GM21526 (cell line): Measurements from ENCODE around the gene F13B.
"Not testable (repeated sequence)": the region's sequence is repeated elsewhere in the genome, so short reads cannot be mapped to it uniquely, and the experiment has no call there.

Source experiments
- ATAC-seq: cut with Tn5 transposase; IDR thresholded peaks from one replicate; pipeline ENCODE4 v1.9.1; 2021; ENCODE audit warnings: moderate library complexity; ENCODE audit not compliant: unreplicated experiment, low FRiP score

Gene F13B

DNA sequence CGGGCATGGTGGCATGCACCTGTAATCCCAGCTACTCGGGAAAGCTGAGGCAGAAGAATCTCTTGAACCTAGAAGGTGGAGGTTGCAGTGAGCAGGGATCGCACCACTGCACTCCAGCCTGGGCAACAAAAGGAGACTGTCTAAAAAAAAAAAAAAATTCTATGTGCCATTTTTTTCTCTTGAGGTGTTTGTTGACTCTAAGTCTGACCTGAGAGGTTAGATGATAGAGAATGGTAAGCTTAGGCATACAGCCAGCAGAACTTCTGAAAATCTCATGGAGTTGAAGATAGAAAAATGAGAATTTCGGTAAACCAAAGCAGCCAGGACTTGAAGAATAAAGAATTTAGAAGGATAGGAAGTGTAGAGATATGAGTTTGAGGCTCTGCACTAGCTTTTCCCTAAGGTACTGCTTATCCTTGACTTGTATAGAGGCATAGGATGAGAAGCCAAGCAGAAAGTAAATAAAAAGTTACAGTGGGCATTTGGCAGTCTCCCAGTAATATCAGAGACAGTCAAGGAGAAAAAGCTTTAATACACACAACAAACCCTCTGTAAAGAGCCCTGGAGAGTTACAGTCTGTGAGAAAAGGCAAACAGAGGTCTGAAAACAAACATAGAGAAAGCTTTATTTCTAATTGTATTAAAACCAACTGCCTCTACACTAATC is 24.3 kb downstream of the F13B start:
- ATAC-seq = no peak

DNA sequence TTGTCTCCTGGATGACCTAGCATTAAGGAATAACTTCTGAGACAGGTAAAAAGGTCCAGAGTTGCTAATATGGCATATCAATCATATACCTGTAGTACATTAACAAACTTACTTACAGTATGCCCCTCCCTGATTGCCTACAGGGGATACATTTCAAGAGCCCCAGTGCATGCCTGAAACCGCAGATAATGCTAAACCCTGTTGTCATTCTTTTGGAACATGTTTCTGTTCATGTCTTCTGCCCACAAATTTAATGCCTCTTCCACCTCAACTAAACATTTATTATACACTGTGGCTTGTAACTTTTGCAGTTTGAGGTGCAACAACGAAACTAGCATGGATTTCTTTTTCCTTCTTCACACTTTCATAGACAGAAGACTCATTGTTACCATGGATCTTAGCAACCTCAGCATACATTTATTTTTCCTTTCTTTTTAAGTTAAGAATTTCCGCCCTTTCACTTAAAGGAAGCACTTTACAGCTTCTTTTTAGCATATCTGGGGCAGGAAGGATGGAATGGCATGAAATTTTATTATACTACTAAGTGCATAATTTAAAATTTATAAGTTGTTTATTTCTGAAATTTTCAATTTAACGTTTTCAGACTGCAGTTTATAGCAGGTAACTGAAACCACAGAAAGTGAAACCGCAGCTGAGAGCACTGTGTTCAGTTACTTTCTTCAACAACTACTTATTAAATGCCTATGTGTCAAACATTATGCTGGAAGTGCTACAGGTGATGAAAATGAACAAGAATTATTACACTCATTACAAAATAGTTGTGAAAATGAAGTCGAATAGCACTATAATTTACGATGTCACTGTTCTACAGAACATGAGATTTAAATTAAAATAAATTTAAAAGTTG is 25.3 kb downstream of the F13B start:
- ATAC-seq = peak; percentile 97

DNA sequence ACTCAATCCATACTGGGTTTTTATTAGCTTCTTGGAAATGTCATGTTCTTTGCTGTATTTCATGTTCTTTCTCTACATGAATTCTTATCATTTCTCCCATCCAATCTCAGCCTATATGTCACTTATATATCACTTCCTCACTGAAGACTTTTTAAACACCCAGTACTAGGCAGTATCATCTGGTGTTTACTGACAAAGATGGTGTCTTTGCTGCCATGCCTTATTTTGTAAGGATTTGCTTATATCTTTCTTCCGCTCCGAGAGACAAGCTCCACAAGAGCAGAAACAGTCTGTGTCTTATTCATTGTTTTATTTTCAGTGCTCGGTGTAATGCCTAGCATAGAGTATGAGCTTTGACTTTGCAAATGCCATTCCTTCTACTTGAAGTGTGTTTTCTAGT is 30.2 kb downstream of the F13B start:
- ATAC-seq = no peak

DNA sequence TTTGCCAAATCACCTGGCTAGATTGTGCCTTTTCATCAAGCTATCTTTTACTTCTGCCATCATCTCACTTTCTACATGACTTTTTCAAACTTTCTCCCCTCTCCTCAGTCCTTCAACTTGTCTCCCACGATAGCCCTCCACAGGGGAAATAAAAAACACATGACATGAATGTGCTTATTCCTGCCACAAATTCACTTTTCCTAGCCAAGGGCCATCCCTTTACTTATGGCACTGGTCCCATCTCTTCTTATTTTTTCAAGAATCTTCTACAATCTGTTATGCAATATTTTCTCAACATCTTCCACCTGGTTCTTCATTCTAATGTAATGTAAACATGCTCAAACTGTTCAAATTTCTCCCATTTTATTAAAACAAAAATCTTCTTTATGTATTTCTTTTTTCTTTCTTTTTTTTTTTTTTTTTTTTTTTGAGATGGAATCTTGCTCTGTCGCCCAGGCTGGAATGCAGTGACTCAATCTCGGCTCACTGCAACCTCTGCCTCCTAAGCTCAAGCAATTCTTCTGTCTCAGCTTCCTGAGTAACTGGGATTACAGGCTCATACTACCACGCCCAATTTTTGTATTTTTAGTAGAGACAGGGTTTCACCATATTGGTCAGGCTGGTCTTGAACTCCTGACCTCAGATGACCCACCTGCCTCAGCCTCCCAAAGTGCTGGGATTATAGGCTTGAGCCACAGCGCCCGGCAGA is 32.3 kb downstream of the F13B start:
- not testable (repeated sequence) for ATAC-seq

DNA sequence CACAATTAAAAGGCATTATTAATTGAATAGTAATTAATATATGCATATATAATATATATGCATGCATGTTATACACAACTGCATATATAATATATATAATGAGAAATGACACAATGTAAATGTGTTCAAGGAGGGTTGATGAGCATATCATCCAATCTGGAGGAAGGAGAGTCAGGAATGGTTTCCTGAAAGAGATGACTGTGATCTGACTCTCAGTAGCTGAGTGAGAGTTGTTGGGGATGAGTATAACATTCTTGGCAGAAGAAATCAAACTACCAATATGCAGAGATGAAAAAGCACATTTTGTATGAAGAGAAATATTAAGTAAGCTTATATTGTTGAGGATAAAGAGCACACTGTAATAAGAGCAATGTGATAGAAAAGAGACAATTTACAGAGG is 37.3 kb downstream of the F13B start:
- ATAC-seq = no peak

DNA sequence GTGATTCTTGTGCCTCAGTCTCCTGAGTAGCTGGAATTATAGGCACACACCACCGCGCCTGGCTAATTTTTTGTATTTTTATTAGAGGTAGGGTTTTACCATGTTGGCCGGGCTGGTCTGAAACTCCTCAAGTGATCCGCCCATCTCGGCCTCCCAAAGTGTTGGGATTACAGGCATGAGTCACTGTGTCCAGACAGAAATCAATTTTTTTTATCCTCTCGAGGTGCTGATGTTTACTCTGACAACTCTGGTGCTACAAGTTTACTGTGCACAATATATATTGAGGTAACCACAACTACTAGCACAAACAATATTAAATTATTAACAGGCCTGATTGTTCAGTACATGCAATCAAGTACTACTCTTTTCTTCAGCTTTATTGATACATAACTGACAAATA is 39.7 kb downstream of the F13B start:
- ATAC-seq = no peak

DNA sequence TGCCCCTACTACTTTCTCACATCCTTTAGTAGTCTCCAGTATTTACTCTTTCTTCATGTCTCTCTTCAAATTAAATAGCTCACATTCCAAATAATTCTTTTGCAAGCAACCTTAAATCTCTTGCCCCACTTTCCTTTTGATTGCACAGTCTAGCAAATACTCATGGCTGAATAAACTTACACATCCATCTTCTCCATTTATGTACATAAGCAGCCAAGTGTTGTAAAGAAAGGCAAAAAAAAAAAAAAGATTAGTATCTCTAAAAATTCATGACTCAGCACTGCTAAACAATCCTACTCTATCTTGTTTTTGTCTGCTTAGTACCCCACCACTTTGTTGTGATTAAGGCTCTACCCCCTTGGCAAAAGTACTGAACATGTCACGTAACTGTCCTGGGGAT is 42.6 kb downstream of the F13B start:
- no peak for ATAC-seq

DNA sequence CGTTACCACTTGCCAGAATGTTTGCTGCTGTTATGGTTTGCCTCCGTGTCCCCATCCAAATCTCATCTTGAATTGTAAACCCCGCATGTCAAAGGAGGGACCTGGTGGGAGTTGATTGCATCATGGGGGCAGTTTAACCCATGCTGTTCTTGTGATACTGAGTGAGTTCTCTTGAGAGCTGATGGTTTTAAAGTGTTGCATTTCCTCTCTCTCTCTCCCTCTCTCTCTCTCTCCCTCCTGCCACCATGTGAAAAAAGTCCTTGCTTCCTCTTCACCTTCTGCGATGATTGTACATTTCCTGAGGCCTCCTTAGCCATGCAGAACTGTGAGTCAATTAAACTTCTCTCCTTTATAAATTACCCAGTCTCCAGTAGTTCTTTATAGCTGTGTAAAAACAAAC is 45.3 kb downstream of the F13B start:
- ATAC-seq = no peak

DNA sequence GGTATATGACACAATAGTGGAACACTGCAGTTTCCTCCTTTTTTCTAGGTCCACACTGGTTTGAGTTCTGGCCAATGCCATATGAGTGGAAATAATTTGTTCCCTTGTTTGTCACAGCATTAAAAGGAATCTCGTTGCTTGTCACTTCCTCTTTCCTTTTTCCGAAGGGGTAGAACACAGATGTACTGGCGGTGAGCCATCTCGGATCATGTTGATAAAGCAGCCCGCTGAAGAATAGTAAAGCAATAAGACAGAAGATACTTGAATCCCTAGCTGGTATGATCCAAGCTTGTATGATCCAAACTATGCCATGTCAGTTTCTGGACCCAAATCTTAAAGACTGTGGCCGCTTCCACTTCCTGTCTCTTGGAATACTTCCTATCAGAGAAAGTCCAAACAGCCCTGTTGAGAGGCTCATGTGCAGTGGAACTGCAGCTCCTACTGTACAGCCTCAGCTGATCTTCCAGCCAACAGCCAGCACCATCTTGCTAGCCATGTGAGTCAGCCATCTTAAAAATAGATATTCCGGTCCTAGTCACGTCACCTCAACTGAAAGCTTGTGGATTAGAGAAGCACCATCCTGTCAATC is 49.4 kb downstream of the F13B start:
- no peak for ATAC-seq

DNA sequence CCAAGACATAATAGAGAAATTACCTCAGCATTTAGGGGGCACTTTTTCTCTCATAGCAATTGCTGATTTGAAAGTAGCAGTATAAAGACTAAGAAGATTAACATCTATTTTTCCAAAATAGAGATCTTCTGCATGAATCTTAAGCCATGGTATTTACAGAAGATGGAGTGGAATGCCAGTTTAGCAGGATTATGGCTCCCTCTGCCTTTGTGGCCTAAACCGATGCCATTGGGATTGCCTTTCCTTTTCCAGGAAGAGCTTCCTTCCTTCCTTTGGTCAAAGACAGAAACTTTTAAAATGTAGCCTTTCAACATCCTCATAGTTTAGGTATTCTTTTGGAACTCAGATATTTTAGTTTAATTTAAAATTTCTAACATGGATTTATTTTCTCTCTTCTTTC is 50.3 kb downstream of the F13B start:
- ATAC-seq = no peak

DNA sequence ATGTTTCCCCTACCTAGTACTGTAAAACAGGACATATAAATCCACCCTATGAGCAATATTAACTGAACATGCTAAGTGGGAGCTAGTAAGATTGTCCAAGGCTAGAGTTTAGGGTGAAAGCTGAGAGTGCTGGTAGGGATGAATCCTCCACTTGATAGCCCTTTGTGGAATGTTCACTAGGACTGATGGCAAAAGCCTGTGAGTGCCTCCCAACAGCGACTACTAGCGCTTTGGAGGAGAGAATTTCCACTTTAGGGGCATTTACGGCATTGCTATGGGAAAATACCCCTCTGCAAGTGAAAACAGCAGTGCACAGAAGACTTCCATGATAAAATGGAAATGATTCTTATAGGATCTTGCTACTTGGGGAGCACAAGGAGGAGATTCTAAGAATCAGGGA is 53.8 kb downstream of the F13B start:
- ATAC-seq = no peak

DNA sequence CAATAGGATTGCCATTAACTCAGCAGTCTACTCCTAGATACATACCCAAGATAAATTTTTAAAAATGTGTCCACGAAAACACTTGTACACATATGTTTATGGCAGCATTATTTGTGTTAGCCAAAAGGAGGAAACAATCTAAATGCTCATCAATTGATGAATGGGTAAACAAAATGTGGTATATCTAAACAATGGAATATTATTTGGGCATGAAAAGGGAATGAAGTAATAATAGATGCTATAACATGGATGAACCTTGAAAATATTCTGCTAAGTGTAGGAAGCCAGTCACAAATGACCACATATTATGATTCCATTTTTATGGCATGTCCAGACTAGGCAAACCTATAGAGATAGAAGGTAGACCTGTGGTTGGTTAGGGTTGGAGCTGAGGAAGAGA is 55.4 kb downstream of the F13B start:
- no peak for ATAC-seq

DNA sequence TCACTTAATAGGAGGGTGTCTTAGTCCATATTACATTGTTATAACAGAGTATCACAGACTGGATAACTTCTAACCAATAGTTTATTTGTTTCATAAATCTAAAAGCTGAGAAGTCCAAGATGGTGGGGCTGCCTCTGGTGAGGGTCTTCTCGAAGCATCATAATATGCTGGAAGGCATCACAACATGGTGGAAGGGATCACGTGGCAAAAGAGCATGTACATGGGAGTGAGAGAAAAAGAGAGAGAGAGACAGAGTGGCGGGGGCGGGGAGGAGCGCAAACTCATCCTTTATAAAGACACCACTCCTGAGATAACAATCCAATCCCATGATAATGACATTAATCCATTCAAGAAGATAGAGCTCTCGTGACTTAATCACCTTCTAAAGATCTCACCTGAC is 58.2 kb downstream of the F13B start:
- ATAC-seq = no peak

DNA sequence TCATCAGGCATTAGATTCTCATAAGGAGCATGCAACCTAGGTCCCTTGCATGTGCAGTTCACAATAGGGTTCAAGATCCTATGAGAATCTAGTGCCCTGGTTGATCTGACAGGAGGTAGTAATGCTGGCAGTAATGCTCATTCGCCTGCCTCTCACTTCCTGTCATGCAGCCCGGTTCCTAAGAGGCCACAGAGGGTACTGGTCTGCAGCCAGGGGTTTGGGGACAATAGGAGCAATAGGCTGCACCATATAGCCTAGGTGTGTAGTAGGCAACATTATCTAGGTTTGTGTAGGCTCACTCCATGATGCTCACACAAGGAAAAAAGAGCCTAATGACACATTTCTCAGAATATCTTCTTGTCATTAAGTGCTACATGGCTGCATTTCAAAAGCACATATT is 63.9 kb downstream of the F13B start:
- no peak for ATAC-seq

DNA sequence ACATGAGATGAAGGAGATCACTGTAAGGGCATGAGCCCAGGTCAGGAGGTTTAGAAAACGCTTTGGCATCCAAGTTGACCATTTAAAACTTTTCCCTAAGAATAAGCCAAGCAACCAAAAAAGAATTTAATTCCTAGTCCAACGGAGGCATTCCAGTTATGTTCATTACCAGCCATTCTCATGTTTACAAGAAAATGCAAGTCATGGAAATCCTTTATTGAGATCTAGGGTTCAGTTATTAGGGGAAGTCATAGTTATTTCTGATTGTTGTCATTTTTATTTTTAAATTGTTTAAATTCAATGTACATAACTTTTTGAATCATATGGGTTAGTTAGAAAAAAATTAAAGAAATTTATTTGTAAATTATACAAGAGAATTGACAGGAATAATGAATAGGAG is 65.2 kb downstream of the F13B start:
- ATAC-seq = no peak

DNA sequence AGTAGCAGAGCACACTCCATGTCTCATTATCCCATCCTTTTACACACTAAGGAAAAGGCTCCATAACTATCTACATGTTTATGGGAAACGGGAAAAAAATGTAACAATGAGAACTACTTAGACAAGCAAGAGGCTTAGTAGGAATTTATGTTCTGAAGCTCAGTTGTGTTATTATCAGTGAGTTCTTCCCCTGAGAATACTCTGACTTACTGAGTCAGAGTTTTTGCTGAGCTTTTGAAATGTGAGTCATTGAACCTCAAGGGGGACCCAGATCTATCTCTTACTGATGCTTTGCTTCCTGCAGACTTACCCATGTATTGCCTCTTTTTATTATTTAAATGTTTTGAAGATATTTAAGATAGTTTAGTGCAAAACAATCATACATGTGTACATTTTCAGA is 69.6 kb downstream of the F13B start:
- no peak for ATAC-seq

DNA sequence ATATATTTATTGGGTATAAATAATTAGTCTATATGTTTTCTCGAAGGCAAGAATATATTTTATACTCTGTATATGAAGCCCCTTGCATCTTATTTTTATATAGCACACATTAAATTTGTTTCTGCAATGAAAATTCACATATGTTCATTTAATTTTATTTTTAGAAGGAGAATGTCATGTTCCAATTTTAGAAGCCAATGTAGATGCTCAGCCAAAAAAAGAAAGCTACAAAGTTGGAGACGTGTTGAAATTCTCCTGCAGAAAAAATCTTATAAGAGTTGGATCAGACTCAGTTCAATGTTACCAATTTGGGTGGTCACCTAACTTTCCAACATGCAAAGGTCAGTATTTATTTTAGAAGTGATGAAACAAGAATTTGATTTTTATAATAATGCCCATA is 73.1 kb downstream of the F13B start:
- no peak for ATAC-seq

DNA sequence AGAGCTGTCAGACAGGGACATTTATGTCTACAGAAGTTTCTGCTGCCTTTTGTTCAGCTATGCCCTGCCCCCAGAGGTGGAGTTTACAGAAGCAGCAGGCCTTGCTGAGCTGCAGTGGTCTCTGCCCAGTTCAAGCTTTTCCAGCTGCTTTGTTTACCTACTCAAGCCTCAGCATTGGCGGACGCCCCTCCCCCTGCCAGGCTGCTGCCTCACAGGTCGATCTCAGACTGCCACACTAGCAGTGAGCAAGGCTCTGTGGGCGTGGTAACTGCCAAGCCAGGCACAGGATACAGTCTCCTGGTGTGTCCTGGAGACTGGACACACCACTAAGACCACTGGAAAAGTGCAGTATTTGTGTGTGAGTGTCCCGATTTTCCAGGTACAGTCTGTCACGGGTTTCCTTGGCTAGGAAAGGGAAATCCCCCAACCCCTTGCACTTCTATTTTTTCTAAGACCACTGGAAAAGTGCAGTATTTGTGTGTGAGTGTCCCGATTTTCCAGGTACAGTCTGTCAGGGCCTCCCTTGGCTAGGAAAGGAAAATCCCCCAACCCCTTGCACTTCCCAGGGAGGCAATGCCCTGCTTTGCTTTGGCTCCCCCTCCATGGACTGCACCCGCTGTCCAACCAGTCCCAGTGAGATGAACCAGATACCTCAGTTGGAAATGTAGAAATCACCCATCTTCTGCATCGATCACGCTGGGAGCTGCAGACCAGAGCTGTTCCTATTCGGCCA is 75.0 kb downstream of the F13B start:
- ATAC-seq = not testable (repeated sequence)
